LHCN-M2 (cell line): Measurements from ENCODE around the gene GRN. TPM values are rescaled to one million over a fixed set of nuclear protein-coding genes. Genes with fewer than 3 reads are reported as not detected.
"Not testable (repeated sequence)": the region's sequence is repeated elsewhere in the genome, so short reads cannot be mapped to it uniquely, and the experiment has no call there.

Experiments used
- DNase-seq: peaks from one replicate; pipeline ENCODE4 v3.0.0-alpha.2; 2012; ENCODE audit warnings: low read depth
- total RNA-seq: library from RNA; depleted of rRNA; stranded (reverse); fragments of >200 nt; gene quantifications from 2 replicates; pipeline ENCODE4 v1.2.3, GENCODE V29; 2014

The GRN gene
- total RNA-seq, 1 experiment from 2014 or later = 217 TPM

DNA sequence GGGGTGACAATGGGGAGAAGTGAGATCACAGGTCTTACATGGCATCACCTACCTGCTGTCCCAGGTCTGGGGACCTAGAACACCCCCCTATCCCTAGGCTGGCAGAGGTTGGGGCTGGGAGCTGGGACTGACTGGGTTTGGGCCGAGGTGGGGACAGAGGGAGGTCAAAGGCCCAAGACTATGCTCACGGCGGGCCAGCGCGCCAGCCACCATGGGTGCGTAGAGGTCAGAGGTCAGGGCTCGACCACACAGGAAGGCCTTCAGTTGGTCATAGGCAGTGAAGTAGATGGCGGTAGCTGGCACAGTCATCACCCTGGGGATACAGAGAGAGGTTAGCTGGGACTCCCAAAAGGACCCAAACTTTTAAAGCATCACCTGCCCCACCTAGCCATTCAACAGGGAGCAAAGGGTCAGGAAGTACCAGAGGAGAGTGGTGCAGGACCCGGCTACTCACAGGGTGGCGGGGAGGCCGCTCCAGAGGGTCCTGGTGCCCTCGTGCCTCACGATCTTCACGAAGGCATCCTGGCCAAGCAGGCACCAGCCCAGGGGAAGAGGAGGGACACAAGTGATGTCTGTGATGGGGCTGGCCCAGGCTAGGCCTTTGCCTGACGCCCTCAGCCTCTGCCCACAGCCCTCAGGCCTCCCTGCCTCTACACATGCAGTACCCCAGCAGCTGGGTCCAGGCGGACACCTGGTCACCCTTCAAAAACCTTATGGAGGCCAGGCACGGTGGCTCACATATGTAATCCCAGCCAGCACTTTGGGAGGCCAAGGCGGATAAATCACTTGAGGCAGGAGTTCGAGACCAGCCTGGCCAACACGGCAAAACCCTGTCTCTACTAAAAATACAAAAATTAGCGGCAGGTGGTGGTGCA, 23.6 kb upstream of the GRN start:
- no peak for DNase-seq

- no peak for DNase-seq
These were observed 22.7 kb upstream of the GRN start for GRCh38 chr17:44322236-44322895.

DNA sequence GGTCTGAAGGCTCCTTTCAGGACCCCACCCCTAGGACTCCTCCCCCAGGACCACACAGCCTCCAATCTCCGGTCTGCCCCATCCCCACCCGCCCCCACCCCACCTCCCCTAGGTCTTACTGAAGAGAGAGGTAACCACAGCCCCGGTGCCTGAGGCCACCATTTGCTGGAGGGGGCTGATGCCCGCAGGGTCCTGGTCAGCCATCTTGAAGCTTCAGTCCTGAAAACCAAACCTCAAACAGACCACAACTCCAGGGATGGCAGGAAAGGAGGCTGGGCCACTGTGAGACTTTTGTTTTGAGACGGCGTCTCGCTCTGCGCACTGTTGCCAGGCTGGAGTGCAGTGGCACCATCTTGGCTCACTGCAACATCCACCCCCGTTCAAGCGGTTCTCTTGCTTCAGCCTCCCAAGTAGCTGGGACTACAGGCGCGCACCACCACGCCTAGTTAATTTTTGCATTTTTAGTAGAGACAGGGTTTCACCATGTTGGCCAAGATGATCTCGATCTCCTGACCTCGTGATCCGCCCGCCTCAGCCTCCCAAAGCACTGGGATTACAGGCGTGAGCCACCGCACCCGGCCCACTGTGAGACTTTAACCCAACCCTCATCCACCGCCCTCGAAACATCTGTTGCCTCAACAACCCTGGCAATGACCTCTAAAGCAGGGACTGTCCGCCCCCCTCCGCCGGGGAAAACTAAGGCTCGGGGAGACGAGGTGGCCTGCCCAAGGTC, 21.6 kb upstream of the GRN start:
- no peak for DNase-seq

DNA sequence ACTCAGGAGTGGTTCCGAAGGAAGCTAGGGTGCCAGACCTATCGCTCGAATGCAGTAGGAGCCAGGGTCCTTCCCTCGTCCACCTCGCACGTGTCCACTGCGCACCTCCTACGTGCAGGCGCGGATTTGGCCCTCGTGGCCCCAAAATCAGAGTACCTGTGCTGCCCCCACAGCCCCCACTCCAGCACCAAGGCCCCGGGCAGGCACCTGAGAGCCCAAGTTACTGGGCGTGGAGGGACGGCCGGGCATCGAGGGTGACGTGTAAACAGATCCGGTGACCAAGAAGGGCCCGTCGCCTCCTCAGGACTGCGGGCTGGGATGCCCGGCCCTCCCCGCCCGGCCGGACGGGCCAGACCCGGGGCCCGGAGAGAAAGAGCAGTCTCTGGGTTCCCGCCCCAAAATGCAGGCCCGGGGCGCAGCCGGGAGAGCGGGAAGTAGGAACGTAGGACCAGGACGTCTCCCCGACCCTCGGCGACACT, 21.0 kb upstream of the GRN start:
- no peak for DNase-seq

DNA sequence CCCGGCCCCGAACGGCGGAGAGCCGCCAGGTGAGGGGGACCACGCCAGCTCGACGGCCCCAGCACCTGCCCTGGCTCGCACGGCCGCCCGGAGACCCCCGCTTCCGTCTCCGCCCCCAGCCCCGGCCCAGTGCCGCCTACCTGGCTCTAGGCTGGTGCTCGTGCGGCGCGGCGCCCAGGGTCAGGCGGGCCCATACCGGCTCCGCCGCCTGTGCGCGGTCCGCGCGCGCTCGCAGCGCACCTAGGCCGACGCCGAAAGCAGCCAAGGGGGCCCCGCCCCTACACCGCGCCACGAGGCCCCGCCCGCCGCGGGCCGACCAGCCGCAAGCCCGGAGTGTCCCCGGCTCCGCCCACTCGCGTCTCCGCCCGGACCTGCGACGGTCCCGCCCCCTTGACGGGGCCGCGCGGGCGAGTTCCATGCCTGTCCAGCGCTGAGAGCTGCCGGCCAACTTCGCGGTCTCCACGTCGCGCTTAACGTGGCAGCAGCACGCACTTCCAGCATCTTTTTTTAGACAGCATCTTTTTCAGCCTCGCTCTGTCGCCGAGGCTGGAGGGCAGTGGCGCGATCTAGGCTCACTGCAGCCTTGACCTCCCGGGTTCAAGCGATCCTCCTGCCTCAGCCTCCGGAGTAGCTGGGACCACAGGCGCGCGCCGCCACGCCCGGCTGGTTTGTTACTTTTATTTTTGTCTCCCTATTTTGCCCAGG, 20.4 kb upstream of the GRN start, which contains the start of gene SLC25A39:
Gene SLC25A39 (minus strand): TSS at position 253 of the 705 bp plus-strand sequence. CDS start 1,261 bp downstream, outside the sequence.
- peak; percentile 87 for DNase-seq

DNA sequence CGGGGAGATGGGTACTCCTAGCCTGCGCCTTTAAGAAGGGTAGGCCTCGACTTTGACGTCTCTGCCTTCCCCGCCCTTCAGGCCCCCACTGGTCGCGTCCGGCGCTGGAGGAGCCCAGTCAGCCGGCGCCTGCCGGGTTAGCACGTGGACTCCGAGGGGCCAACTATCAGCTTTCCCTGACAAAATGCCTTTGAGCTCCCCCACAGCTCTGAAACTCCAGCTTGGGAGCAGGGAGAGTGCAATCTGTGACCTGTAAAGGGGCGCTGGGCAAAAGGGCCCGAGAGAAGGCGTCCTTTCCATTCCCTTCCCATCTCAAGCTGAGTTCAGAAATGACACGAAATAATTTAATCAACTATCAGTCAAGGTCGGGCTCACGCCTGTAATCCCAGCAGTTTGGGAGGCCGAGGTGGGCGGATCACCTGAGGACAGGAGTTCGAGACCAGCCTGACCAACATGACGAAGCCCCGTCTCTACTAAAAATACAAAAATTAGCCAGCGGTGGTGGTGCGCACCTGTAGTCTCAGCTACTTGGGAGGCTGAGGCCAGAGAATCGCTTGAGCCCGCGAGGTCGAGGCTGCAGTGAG, 18.1 kb upstream of the GRN start:
- peak; percentile 95 for DNase-seq

- DNase-seq = no peak
These were observed 17.2 kb upstream of the GRN start for GRCh38 chr17:44327715-44328449.

- DNase-seq = not testable (repeated sequence)
These were observed 15.6 kb upstream of the GRN start for GRCh38 chr17:44329516-44329915.

DNA sequence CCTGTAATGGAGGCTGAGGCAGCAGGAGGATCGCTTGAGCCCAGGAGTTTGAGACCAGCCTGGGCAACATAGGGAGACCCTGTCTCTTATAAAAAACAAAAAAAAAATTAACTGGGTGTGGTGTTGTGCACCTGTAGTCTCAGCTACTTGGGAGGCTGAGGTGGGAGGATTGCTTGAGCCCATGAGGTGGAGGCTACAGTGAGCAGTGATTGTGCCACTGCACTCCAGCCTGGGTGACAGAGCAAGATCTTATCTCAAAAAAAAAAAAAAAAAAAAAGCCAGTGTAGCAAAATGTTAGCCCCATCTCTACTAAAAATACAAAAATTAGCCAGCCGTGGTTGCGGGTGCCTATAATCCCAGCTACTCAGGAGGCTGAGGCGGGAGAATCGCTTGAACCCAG, 14.8 kb upstream of the GRN start:
- DNase-seq = not testable (repeated sequence)

DNA sequence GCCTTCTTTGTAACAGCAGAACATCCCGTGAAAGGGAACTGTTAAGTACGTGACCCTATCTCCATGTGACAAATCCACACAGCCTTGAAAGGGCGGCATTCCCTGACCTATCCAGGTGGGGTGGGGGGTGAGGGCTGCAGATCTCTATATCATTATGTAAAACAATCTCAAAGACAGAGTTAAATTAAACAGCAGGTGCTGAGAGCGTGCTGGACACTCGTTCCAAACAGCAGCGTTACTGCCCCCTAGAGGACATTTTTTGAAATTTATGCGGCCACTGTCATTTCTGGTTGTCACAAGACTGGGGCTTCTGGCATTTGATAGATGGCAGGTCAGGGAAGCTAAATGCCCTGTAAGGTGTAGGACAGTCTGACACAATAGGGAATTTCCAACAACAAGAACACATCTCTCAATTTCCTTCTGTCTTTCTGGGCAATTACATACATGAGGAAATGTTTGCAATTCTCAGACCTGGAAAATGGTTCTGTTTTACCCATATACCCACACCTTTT, 13.8 kb upstream of the GRN start:
- peak; percentile 72 for DNase-seq

DNA sequence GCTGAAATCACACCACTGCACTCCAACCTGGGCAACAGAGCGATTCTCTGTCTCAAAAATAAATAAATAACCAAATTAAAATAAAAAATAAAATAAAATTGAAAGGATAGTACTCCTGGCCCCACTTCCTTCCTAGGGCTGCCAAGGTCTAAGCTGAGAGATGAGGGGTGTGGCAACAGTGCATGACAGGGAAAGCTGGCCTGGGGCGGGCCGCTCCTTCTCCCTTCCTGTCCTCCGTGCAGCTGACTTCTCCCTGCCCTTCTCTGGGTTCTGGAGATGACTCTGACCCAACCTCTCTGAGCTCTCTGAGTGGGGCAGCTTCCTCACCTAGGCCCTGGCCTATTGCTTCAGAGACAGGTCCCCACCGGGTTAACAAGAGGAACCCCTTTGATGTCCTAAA, 11.7 kb upstream of the GRN start:
- no peak for DNase-seq

DNA sequence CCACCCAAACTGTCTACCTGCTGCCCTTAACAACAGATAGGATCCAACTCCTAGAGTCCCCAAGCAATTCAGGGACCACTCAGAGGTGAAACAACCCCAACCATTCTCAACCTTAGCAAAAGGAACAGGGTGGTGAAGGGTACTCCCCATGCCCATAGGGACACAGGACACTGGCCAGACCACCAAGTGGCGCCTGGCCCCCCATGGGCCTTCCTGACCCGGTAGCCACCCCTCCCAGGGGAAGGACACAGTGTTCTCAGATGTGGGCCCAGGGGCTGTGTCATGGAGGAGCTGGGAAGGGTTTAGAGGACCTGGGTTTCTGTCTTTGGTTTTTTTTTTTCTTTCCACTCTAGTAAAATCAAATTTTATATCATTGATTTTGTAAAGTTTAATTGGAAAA, 10.8 kb upstream of the GRN start:
- no peak for DNase-seq

GRCh38 chr17:44334727-44335126, 10.4 kb upstream of the GRN start:
- no peak for DNase-seq

GRCh38 chr17:44335564-44335963, 9.5 kb upstream of the GRN start:
- DNase-seq = no peak

- DNase-seq = no peak
These were observed 9.1 kb upstream of the GRN start for GRCh38 chr17:44335968-44336367.

DNA sequence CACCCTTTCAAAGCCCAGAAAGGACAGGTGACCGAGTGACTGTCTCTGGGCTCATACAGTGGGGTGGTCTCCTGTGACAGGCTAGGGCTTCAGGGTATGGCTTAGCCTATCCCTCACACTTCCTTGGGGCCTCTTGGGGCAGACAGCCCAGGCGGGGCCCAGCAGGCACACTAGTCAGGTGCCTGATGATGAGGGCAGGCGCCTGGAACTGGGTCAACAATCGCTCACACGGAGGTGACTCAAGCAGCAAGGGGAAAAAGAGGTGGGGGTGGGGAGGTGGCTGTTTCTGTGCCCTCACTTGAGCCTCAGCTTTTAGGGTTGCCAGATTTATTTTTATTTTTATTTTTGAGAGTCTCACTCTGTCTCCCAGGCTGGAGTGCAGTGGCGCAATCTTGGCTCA, 6.4 kb upstream of the GRN start:
- no peak for DNase-seq

- not testable (repeated sequence) for DNase-seq
These were observed 4.5 kb upstream of the GRN start for GRCh38 chr17:44340553-44340952.

DNA sequence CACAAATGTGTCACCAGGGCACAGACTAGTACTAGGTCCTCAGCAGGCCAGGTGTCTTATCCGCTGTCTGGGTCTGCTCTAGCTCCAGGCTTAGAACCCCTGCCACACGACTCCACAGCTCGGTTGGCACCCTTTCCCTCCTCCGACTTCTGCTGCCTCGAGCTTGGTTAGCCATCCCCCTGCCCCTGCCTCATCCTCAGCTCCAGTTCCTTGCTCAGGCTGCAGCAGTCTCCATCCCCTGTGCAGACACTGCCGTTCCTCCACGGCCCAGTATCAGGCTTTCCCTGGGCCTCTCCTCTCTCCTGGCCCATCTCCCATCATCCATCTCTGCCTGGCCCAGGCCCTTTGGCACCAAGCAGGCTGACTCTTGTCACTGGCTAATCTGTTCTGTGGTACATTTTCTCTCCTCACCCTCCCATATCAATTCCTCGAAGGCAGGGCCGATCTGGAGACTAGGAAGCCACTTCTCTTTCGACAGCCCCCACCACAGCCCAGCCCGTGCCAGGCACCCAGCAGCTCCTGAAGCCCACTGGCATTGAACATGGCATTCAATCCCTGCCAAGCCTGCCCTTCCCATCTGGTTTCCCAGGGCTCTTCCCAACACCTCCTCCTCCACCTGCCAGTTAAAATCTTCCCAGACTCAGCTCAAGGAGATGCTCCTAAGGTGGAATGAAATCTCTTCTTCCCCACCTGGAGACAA, 1.4 kb upstream of the GRN start:
- no peak for DNase-seq

GRCh38 chr17:44345454-44346026, 438 bp downstream of the GRN start:
- DNase-seq = peak; percentile 74
